HCT116 (cell line): ENCODE results near the gene SAV1. TPM values are rescaled to one million over a fixed set of nuclear protein-coding genes. Genes with fewer than 3 reads are reported as not detected.

Source experiments
- ATAC-seq: fragments of 200-7000 bp; cut with Tn5 transposase; 2 replicates; pipeline ENCODE4 v1.9.1; 2020; ENCODE audit warnings: mild to moderate bottlenecking, moderate library complexity
- BruUV-seq: library from RNA; stranded (reverse); fragments of 400-500 nt; replicated peaks from 2 replicates; lab custom pipeline; 2021; lab: Mats Ljungman, UMichigan
- CTCF ChIA-PET: fragments of 300-600 bp; sonication (Branson Sonifier 250); formaldehyde crosslinking; loops from one replicate; lab custom pipeline; 2021; ENCODE audit warnings: antibody characterized with exemption; lab: Charles Lee
- POLR2A ChIA-PET: fragments of 300-600, 350-600 bp; sonication (Branson Sonifier 250); formaldehyde crosslinking; loops from one replicate; lab custom pipeline; 2021; ENCODE audit warnings: antibody characterized with exemption; lab: Charles Lee
- RAD21 ChIA-PET, 2 experiments: fragments of 300-600 bp; sonication (Branson Sonifier 250); formaldehyde crosslinking; loops; one replicate each; lab custom pipeline; 2023; ENCODE audit warnings: low total read pairs in 2 of 2; ENCODE audit not compliant: uncharacterized antibody in 2 of 2, unreplicated experiment in 2 of 2, low non-redundant PET in 1 of 2; lab: Charles Lee
- DNase-seq: peaks from one replicate; pipeline ENCODE4 v3.0.0-alpha.2; 2010; ENCODE audit warnings: low read depth, low spot score
- H2AFZ ChIP-seq: fragments of 200-600 bp; shearing (Covaris generic), sonication (generic); 2 replicates; pipeline ENCODE4 v1.6.1; 2017; ENCODE audit warnings: low read depth, mixed run types, mixed read lengths, antibody characterized with exemption, low read length; ENCODE audit not compliant: poor library complexity, severe bottlenecking
- H3K27ac ChIP-seq: 2 replicates; pipeline ENCODE4 v1.5.1; 2012; ENCODE audit warnings: low read depth, low read length
- H3K27me3 ChIP-seq: fragments of 200-600 bp; sonication (generic); 2 replicates; pipeline ENCODE4 v1.6.1; 2016; ENCODE audit warnings: mixed run types, low read length, mixed read lengths; ENCODE audit not compliant: insufficient read depth
- H3K36me3 ChIP-seq, 2 experiments: fragments of 200-500 bp in 1 of 2; fragments of 200-600 bp in 1 of 2; sonication (Bioruptor generic) in 1 of 2; sonication (generic) in 1 of 2; 2 replicates each; pipeline versions ENCODE4 v1.5.1 to v1.6.1; 2014 to 2016; ENCODE audit warnings: low read length in 2 of 2, inconsistent platforms in 1 of 2, mixed read lengths in 1 of 2, mixed run types in 1 of 2; ENCODE audit not compliant: insufficient read depth in 2 of 2, control insufficient read depth in 1 of 2
- H3K4me1 ChIP-seq, 2 experiments: fragments of 200-600 bp in 1 of 2; sonication (generic) in 1 of 2; 2 replicates each; pipeline versions ENCODE4 v1.5.1 to v1.6.1; 2012 to 2017; ENCODE audit warnings: low read length in 2 of 2, inconsistent platforms in 1 of 2, mild to moderate bottlenecking in 1 of 2, mixed read lengths in 1 of 2, mixed run types in 1 of 2, moderate library complexity in 1 of 2; ENCODE audit not compliant: insufficient read depth in 2 of 2, control insufficient read depth in 1 of 2
- H3K4me2 ChIP-seq: fragments of 200-600 bp; sonication (generic); 2 replicates; pipeline ENCODE4 v1.6.1; 2017; ENCODE audit warnings: mixed run types, low read length, mixed read lengths
- H3K4me3 ChIP-seq, 2 experiments: fragments of 200-600 bp in 1 of 2; sonication (generic) in 1 of 2; replicated peaks in 1 of 2; 2 replicates each; pipeline ENCODE4 v1.5.1; 2011 to 2016; ENCODE audit warnings: low read length in 2 of 2, control low read depth in 1 of 2, low read depth in 1 of 2, mild to moderate bottlenecking in 1 of 2, mixed read lengths in 1 of 2, mixed run types in 1 of 2
- H3K79me2 ChIP-seq: fragments of 200-600 bp; sonication (generic); 2 replicates; pipeline ENCODE4 v1.6.1; 2017; ENCODE audit warnings: mild to moderate bottlenecking, mixed run types, low read length, moderate library complexity, mixed read lengths; ENCODE audit not compliant: insufficient read depth
- H3K9ac ChIP-seq: fragments of 200-600 bp; sonication (generic); 2 replicates; pipeline ENCODE4 v1.6.1; 2016; ENCODE audit warnings: low read length, mixed read lengths
- H3K9me2 ChIP-seq: fragments of 200-600 bp; sonication (generic), shearing (Covaris generic); 2 replicates; pipeline ENCODE4 v1.6.1; 2017; ENCODE audit warnings: mixed run types, mild to moderate bottlenecking, moderate library complexity; ENCODE audit not compliant: insufficient read depth
- H3K9me3 ChIP-seq, 2 experiments: fragments of 200-500 bp in 1 of 2; fragments of 200-600 bp in 1 of 2; sonication (Bioruptor generic) in 1 of 2; sonication (generic) in 1 of 2; 2 replicates each; pipeline ENCODE4 v1.6.1; 2014 to 2017; ENCODE audit warnings: low read length in 2 of 2, mixed read lengths in 2 of 2, inconsistent platforms in 1 of 2, low read depth in 1 of 2, mild to moderate bottlenecking in 1 of 2, mixed run types in 1 of 2, moderate library complexity in 1 of 2; ENCODE audit not compliant: control insufficient read depth in 1 of 2, insufficient read depth in 1 of 2
- H4K20me1 ChIP-seq: fragments of 200-600 bp; sonication (generic), shearing (Covaris generic); 2 replicates; pipeline ENCODE4 v1.6.1; 2017; ENCODE audit warnings: mixed run types, mild to moderate bottlenecking, moderate library complexity; ENCODE audit not compliant: insufficient read depth
- EZH2 ChIP-seq: fragments of 200-600 bp; sonication (generic); IDR thresholded peaks from 2 replicates; pipeline ENCODE4 v1.6.1; 2017; ENCODE audit warnings: antibody characterized with exemption, mixed run types
- EZH2phosphoT487 ChIP-seq: fragments of 200-600 bp; IDR thresholded peaks from 2 replicates; pipeline ENCODE4 v1.6.1; 2018; ENCODE audit warnings: antibody characterized with exemption, borderline replicate concordance
- FOSL1 ChIP-seq: IDR thresholded peaks from 2 replicates; pipeline ENCODE4 v1.6.1; 2012; ENCODE audit warnings: low read depth
- RAD21 ChIP-seq: IDR thresholded peaks from 2 replicates; pipeline ENCODE4 v1.6.1; 2012; ENCODE audit warnings: low read depth, mild to moderate bottlenecking
- SP1 ChIP-seq: IDR thresholded peaks from 2 replicates; pipeline ENCODE4 v1.6.1; 2012; ENCODE audit warnings: low read depth
- YY1 ChIP-seq: IDR thresholded peaks from 2 replicates; pipeline ENCODE4 v1.6.1; 2011; ENCODE audit warnings: low read length, low read depth, moderate library complexity, mild to moderate bottlenecking; ENCODE audit not compliant: insufficient replicate concordance; ENCODE audit errors: extremely low read depth
- ZFX ChIP-seq: fragments of 450-650 bp; IDR thresholded peaks from 2 replicates; pipeline ENCODE4 v1.6.1; 2017
- intact Hi-C: fragments of 100-400 bp; cut with micrococcal nuclease; formaldehyde crosslinking; loops from 2 replicates; pipeline ENCODE4 v1.10.0; 2022
- total RNA-seq: library from RNA; stranded (reverse); gene quantifications from one replicate; pipeline ENCODE4 v1.2.1, GENCODE V29; 2021; ENCODE audit not compliant: unreplicated experiment
- TF ChIP-seq, protein P1 (sequence below): IDR thresholded peaks from 2 replicates; pipeline ENCODE4 v1.6.1; 2012; ENCODE audit warnings: low read depth

Gene SAV1
- total RNA-seq, 1 experiment from 2014 or later: 38.0 TPM

DNA sequence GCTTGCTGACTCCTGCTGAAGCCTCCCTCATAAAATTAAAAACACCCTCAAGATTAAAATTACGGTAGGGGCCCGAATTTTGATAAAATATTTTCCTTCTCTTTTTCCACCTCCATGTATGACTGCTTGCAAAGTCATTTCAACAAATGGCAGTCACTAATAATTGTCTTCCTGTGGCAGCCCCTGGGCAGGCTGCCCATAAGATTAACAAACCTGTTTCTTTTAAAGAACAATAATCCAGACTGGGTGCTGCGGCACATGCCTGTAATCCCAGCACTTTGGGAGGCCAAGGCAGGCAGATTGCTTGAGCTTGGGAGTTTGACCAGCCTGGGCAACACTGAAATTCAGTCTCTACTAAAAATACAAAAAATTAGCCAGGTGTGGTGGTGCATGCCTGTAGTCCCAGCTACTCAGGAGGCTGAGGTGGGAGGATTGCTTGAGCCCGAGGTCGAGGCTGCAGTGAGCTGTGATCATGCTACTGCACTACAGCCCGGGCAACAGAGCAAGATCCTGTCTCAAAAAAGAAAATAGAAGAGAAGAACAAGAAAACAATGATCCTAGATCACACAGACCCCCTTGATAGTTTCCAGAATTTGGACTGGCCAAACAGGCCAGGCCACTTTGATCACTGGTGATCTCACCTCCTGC lies 8.7 kb downstream of the SAV1 start:
- TF ChIP-seq, protein P1, sequence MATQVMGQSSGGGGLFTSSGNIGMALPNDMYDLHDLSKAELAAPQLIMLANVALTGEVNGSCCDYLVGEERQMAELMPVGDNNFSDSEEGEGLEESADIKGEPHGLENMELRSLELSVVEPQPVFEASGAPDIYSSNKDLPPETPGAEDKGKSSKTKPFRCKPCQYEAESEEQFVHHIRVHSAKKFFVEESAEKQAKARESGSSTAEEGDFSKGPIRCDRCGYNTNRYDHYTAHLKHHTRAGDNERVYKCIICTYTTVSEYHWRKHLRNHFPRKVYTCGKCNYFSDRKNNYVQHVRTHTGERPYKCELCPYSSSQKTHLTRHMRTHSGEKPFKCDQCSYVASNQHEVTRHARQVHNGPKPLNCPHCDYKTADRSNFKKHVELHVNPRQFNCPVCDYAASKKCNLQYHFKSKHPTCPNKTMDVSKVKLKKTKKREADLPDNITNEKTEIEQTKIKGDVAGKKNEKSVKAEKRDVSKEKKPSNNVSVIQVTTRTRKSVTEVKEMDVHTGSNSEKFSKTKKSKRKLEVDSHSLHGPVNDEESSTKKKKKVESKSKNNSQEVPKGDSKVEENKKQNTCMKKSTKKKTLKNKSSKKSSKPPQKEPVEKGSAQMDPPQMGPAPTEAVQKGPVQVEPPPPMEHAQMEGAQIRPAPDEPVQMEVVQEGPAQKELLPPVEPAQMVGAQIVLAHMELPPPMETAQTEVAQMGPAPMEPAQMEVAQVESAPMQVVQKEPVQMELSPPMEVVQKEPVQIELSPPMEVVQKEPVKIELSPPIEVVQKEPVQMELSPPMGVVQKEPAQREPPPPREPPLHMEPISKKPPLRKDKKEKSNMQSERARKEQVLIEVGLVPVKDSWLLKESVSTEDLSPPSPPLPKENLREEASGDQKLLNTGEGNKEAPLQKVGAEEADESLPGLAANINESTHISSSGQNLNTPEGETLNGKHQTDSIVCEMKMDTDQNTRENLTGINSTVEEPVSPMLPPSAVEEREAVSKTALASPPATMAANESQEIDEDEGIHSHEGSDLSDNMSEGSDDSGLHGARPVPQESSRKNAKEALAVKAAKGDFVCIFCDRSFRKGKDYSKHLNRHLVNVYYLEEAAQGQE: no peak
- no peak for TF ChIP-seq EZH2
- TF ChIP-seq FOSL1: no peak
- no peak for TF ChIP-seq RAD21
- no peak for TF ChIP-seq EZH2phosphoT487
- TF ChIP-seq ZFX: no peak
- no peak for TF ChIP-seq SP1
- no peak for TF ChIP-seq YY1
- Histone ChIP-seq H3K9me2 (no peaks in the 10 kb centered on the region), H2AFZ (no peak overlapping the region), H3K4me2 (no peak overlapping the region), H4K20me1 (no peaks in the 10 kb centered on the region), H3K4me1 (peaks cover 0 to 9% of the 10 kb centered on the region in 2 experiments; a peak in 1 of 4 replicates), H3K9me3 (no peaks in the 10 kb centered on the region), H3K36me3 (peaks cover 8 to 20% of the 10 kb centered on the region in 2 experiments; a peak in 3 of 4 replicates), H3K27ac (no peak overlapping the region), H3K27me3 (no peaks in the 10 kb centered on the region), H3K9ac (no peak overlapping the region), H3K4me3 (no peak overlapping the region), H3K79me2 (peaks cover 97% of the 10 kb centered on the region)
- ChIA-PET RAD21 (no interaction called here), POLR2A (interaction anchor here (1.4 kb wide), 1 partner anchor 9 kb away, joined by 4 read pairs; the partner anchor contains the start of gene SAV1), CTCF (no interaction called here)
- no peak for DNase-seq
- intact Hi-C loops: no loop called here
- no peak for ATAC-seq
- BruUV-seq: no TSS peak
